GM12878 (cell line): Measurements from ENCODE around the gene DNAAF1.

Experiments used
- CBX3 ChIP-seq: fragments of 200-600 bp; sonication (generic); IDR thresholded peaks from 2 replicates; pipeline ENCODE4 v1.6.1; 2016; ENCODE audit warnings: low read depth, borderline replicate concordance
- CEBPB ChIP-seq, 2 experiments: fragments of 150-350 bp in 1 of 2; IDR thresholded peaks; 2 replicates each; pipeline ENCODE4 v1.6.1; 2012 to 2014; ENCODE audit warnings: low read depth in 2 of 2, low read length in 2 of 2, borderline replicate concordance in 1 of 2, inconsistent platforms in 1 of 2
- CTCF ChIP-seq, 3 experiments: IDR thresholded peaks in 2 of 3; conservative IDR thresholded peaks in 1 of 3; 2 replicates each; pipeline ENCODE4 v1.5.1; 2011; ENCODE audit warnings: low read depth in 3 of 3, low read length in 3 of 3, mild to moderate bottlenecking in 3 of 3, control low read depth in 2 of 3, moderate library complexity in 2 of 3, inconsistent platforms in 1 of 3, mixed read lengths in 1 of 3; ENCODE audit not compliant: control insufficient read depth in 2 of 3, insufficient read depth in 1 of 3; ENCODE audit errors: extremely low read depth in 1 of 3
- FOS ChIP-seq: IDR thresholded peaks from 3 replicates; pipeline ENCODE4 v1.6.1; 2011; ENCODE audit warnings: borderline replicate concordance; ENCODE audit not compliant: insufficient read length; ENCODE audit errors: extremely low read depth
- HDAC6 ChIP-seq: fragments of 200-600 bp; sonication (generic); IDR thresholded peaks from one replicate; pipeline ENCODE4 v1.8.0; 2017; ENCODE audit warnings: antibody characterized with exemption; ENCODE audit not compliant: unreplicated experiment
- NR2F1 ChIP-seq: fragments of 450-650 bp; conservative IDR thresholded peaks from 2 replicates; pipeline ENCODE4 v1.6.1; 2017; ENCODE audit warnings: mild to moderate bottlenecking
- POLR2A ChIP-seq: IDR thresholded peaks from 2 replicates; pipeline ENCODE4 v1.6.1; 2011; ENCODE audit warnings: low read depth, mild to moderate bottlenecking, low read length
- REST ChIP-seq: IDR thresholded peaks from 2 replicates; pipeline ENCODE4 v1.6.1; 2012; ENCODE audit warnings: mild to moderate bottlenecking, low read depth, low read length
- SMC3 ChIP-seq: IDR thresholded peaks from 2 replicates; pipeline ENCODE4 v1.6.1; 2011; ENCODE audit warnings: low read length, improper control_type of control experiment, borderline replicate concordance
- USF1 ChIP-seq: IDR thresholded peaks from 2 replicates; pipeline ENCODE4 v1.6.1; 2011; ENCODE audit warnings: borderline replicate concordance, low read depth, mild to moderate bottlenecking, moderate library complexity, mixed read lengths, low read length; ENCODE audit not compliant: insufficient read depth; ENCODE audit errors: extremely low read length

- TF ChIP-seq USF1 (no peak), REST (no peak), POLR2A (no peak), CTCF (IDR thresholded peaks at IDR 0.05 in 2 of 3, conservative IDR thresholded peaks at IDR 0.05 in 1 of 3; ENCODE audit: control insufficient read depth in 2 of 3, extremely low read depth in 1 of 3, insufficient read depth in 1 of 3, low read depth in 3 of 3, low read length in 3 of 3) (no peak), SMC3 (no peak), NR2F1 (no peak), FOS (no peak), HDAC6 (no peak), CEBPB (IDR thresholded peaks at IDR 0.05; ENCODE audit: borderline replicate concordance in 1 of 2, low read depth in 2 of 2, low read length in 2 of 2) (no peak), CBX3 (no peak)
Observed at GRCh38 chr16:84199097-84199496, 54.0 kb downstream of the DNAAF1 start.
